Head of caudate nucleus (tissue), 42 donors: ENCODE data around the gene TMX2.
"Not testable (repeated sequence)": the region's sequence is repeated elsewhere in the genome, so short reads cannot be mapped to it uniquely, and the experiment has no call there.

Source experiments
- DNase-seq, 42 donors: peaks; one replicate each; pipeline versions ENCODE4 v3.0.0 to v3.0.0-alpha.2; 2020 to 2021; ENCODE audit warnings: mixed read lengths in 7 of 42
- intact Hi-C: fragments of 100-400 bp; cut with DNase I; formaldehyde crosslinking; loops from one replicate; pipeline ENCODE4 v1.15.0; 2022

Gene TMX2

GRCh38 chr11:57712256-57713150 lies at the start of gene TMX2:
TMX2 (plus strand) TSS chr11:57712593; CDS start chr11:57712619, 26 bp downstream.
- intact Hi-C loops, result loop anchor here (5.0 to 10.0 kb wide), 3 partner anchors 45 to 148 kb away; partner anchors contain the start of genes UBE2L6 and ZDHHC5
- peak; percentile 88 to 98 (median 95) for DNase-seq

- intact Hi-C loops, result no loop called here
- no peak for DNase-seq
Measured at GRCh38 chr11:57662893-57663292, 49.5 kb upstream of the TMX2 start.

- intact Hi-C loops, result no loop called here
- DNase-seq, result no peak
Measured at GRCh38 chr11:57663975-57664374, 48.4 kb upstream of the TMX2 start.

GRCh38 chr11:57667117-57667735 lies 45.2 kb upstream of the TMX2 start:
- DNase-seq, result peak; percentile 94 to 99 (median 98)
- intact Hi-C loops, result loop anchor here (1.0 to 5.0 kb wide), 3 partner anchors 10 to 135 kb away; partner anchors contain the start of genes CLP1, MED19 and TMX2

- intact Hi-C loops, result loop anchor here (1.0 to 5.0 kb wide), 3 partner anchors 11 to 134 kb away; partner anchors contain the start of genes CLP1, MED19 and TMX2
- DNase-seq, result peak; percentile 98 to 100 (median 99)
Measured at GRCh38 chr11:57667736-57668433, 44.5 kb upstream of the TMX2 start, which contains the start of gene ZDHHC5. ZDHHC5 (plus strand) TSS chr11:57668114; CDS start chr11:57673091, 4,977 bp downstream.

- intact Hi-C loops, result loop anchor here (5.0 kb wide), 2 partner anchors 44 to 134 kb away; partner anchors contain the start of genes MED19 and TMX2
- peak in 5 of 42 donors; percentile 13 to 43 (median 23) for DNase-seq
Measured at GRCh38 chr11:57668434-57668782, 44.0 kb upstream of the TMX2 start.

GRCh38 chr11:57674251-57674650 lies 38.1 kb upstream of the TMX2 start:
- no peak for DNase-seq
- intact Hi-C loops, result no loop called here

- no peak for DNase-seq
- intact Hi-C loops, result no loop called here
Measured at GRCh38 chr11:57675176-57675941, 37.0 kb upstream of the TMX2 start.

- intact Hi-C loops, result no loop called here
- no peak for DNase-seq
Measured at GRCh38 chr11:57679396-57679795, 33.0 kb upstream of the TMX2 start.

GRCh38 chr11:57680552-57680874 lies 31.9 kb upstream of the TMX2 start:
- intact Hi-C loops, result no loop called here

GRCh38 chr11:57681168-57681567 lies 31.2 kb upstream of the TMX2 start:
- intact Hi-C loops, result no loop called here

More at GRCh38 chr11:57680552-57680874, 31.9 kb upstream of the TMX2 start:
- peak in 5 of 42 donors; percentile 15 to 56 (median 31) for DNase-seq

GRCh38 chr11:57690474-57690873 lies 21.9 kb upstream of the TMX2 start:
- DNase-seq, intact Hi-C loops: not testable (repeated sequence)

More at GRCh38 chr11:57681168-57681567, 31.2 kb upstream of the TMX2 start:
- DNase-seq, result no peak

- intact Hi-C loops, result no loop called here
- no peak for DNase-seq
Measured at GRCh38 chr11:57698843-57699365, 13.5 kb upstream of the TMX2 start.

- no peak for DNase-seq
- intact Hi-C loops, result no loop called here
Measured at GRCh38 chr11:57699813-57700212, 12.6 kb upstream of the TMX2 start.

GRCh38 chr11:57700425-57700824 lies 12.0 kb upstream of the TMX2 start:
- no peak for DNase-seq
- intact Hi-C loops, result no loop called here

- intact Hi-C loops, result no loop called here
- no peak for DNase-seq
Measured at GRCh38 chr11:57703341-57703740, 9.1 kb upstream of the TMX2 start.

- peak in 12 of 42 donors; percentile 7 to 58 (median 31) for DNase-seq
- intact Hi-C loops, result no loop called here
Measured at GRCh38 chr11:57704932-57705331, 7.5 kb upstream of the TMX2 start.

GRCh38 chr11:57705432-57705831 lies 7.0 kb upstream of the TMX2 start:
- DNase-seq, intact Hi-C loops: not testable (repeated sequence)
